OCI-LY1 (cell line): ENCODE measurements around the gene VPS16.

Experiments
- EZH2 ChIP-seq: fragments of 200-600 bp; sonication (generic), shearing (Covaris generic); IDR thresholded peaks from 2 replicates; pipeline ENCODE4 v1.8.0; 2017; ENCODE audit warnings: borderline replicate concordance, mixed run types, mild to moderate bottlenecking, antibody characterized with exemption, low read length, moderate library complexity, mixed read lengths
- TF ChIP-seq, protein P1 (sequence below): fragments of 200-600 bp; sonication (generic), shearing (Covaris generic); IDR thresholded peaks from 2 replicates; pipeline ENCODE4 v1.5.1; 2017; ENCODE audit warnings: mild to moderate bottlenecking, antibody characterized with exemption, low read length, moderate library complexity, mixed read lengths

DNA sequence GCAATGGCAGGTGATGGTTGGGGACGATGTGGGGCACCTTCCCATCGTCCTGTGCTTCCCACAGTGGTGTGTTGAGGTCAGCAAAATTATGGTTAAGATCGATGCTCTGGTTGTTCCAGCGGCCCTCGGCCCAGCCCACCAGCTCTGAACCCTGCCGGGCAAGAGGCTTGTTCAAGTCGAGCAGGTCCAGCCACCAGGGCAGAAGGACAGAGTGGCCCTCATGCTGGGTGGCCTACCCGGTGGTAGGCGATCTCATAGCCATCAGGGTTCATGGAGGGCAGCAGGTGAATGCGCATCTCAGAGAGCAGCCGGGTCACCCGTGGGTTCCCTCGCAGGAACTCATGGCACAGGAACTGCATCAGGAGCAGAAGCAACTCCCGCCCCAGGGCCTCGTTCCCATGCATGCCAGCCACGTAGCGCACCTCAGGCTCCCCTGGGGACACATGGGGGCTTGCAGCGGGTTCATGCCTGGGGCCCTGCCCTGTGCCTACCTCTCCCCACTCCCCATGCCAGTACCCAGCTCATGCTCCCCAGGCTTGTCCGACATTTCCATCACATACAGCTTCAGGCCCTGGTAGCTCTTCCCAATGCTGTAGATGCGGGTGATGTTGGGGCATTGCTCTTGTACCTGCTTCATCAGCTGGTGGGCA, 44.4 kb upstream of the VPS16 start:
- TF ChIP-seq, protein P1, sequence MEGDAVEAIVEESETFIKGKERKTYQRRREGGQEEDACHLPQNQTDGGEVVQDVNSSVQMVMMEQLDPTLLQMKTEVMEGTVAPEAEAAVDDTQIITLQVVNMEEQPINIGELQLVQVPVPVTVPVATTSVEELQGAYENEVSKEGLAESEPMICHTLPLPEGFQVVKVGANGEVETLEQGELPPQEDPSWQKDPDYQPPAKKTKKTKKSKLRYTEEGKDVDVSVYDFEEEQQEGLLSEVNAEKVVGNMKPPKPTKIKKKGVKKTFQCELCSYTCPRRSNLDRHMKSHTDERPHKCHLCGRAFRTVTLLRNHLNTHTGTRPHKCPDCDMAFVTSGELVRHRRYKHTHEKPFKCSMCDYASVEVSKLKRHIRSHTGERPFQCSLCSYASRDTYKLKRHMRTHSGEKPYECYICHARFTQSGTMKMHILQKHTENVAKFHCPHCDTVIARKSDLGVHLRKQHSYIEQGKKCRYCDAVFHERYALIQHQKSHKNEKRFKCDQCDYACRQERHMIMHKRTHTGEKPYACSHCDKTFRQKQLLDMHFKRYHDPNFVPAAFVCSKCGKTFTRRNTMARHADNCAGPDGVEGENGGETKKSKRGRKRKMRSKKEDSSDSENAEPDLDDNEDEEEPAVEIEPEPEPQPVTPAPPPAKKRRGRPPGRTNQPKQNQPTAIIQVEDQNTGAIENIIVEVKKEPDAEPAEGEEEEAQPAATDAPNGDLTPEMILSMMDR: no peak
- no peak for TF ChIP-seq EZH2
